ENCODE data around the gene BCAS3.

DNA sequence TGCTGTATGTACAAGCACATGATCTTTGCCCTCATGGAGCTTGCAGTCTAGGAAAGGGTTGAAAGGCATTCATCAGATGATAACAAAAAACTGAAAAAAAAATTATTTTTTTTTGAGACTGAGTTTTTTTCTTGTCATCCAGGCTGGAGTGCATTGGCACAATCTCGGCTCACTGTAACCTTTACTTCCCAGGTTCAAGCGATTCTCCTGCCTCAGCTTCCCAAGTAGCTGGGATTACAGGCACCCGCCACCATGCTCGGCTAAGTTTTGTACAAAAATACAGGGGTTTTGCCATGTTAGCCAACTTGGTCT, 38.7 kb upstream of the BCAS3 start:
- TF ChIP-seq SMC3 (conservative IDR thresholded peaks at IDR 0.05; ENCODE audit: poor library complexity) (no peak), EZH2 (IDR thresholded peaks at IDR 0.05; ENCODE audit: borderline replicate concordance, insufficient read depth, low read length, poor library complexity, severe bottlenecking) (no peak), POLR2AphosphoS5 (IDR thresholded peaks at IDR 0.05) (no peak), EP300 (conservative IDR thresholded peaks at IDR 0.05; ENCODE audit: poor library complexity, severe bottlenecking) (no peak), RAD21 (conservative IDR thresholded peaks at IDR 0.05) (no peak), MXI1 (conservative IDR thresholded peaks at IDR 0.05; ENCODE audit: poor library complexity, severe bottlenecking) (no peak), TAF1 (IDR thresholded peaks at IDR 0.05; ENCODE audit: low read depth) (no peak)
- TF ChIP-seq, protein P1, sequence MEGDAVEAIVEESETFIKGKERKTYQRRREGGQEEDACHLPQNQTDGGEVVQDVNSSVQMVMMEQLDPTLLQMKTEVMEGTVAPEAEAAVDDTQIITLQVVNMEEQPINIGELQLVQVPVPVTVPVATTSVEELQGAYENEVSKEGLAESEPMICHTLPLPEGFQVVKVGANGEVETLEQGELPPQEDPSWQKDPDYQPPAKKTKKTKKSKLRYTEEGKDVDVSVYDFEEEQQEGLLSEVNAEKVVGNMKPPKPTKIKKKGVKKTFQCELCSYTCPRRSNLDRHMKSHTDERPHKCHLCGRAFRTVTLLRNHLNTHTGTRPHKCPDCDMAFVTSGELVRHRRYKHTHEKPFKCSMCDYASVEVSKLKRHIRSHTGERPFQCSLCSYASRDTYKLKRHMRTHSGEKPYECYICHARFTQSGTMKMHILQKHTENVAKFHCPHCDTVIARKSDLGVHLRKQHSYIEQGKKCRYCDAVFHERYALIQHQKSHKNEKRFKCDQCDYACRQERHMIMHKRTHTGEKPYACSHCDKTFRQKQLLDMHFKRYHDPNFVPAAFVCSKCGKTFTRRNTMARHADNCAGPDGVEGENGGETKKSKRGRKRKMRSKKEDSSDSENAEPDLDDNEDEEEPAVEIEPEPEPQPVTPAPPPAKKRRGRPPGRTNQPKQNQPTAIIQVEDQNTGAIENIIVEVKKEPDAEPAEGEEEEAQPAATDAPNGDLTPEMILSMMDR (IDR thresholded peaks at IDR 0.05; ENCODE audit: poor library complexity, severe bottlenecking) = peak; percentile 15
- TF ChIP-seq, protein P2, sequence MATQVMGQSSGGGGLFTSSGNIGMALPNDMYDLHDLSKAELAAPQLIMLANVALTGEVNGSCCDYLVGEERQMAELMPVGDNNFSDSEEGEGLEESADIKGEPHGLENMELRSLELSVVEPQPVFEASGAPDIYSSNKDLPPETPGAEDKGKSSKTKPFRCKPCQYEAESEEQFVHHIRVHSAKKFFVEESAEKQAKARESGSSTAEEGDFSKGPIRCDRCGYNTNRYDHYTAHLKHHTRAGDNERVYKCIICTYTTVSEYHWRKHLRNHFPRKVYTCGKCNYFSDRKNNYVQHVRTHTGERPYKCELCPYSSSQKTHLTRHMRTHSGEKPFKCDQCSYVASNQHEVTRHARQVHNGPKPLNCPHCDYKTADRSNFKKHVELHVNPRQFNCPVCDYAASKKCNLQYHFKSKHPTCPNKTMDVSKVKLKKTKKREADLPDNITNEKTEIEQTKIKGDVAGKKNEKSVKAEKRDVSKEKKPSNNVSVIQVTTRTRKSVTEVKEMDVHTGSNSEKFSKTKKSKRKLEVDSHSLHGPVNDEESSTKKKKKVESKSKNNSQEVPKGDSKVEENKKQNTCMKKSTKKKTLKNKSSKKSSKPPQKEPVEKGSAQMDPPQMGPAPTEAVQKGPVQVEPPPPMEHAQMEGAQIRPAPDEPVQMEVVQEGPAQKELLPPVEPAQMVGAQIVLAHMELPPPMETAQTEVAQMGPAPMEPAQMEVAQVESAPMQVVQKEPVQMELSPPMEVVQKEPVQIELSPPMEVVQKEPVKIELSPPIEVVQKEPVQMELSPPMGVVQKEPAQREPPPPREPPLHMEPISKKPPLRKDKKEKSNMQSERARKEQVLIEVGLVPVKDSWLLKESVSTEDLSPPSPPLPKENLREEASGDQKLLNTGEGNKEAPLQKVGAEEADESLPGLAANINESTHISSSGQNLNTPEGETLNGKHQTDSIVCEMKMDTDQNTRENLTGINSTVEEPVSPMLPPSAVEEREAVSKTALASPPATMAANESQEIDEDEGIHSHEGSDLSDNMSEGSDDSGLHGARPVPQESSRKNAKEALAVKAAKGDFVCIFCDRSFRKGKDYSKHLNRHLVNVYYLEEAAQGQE (IDR thresholded peaks at IDR 0.05; ENCODE audit: borderline replicate concordance) = no peak
